ENCODE measurements around the gene WFDC11. TPM values are rescaled to one million over a fixed set of nuclear protein-coding genes. Genes with fewer than 3 reads are reported as not detected.

The WFDC11 gene
- total and polyA plus RNA-seq, 2 donors (not counting 1 experiment from before 2014, with no cell fraction given) = not detected

GRCh38 chr20:45639687-45640086, 30.4 kb downstream of the WFDC11 start:
- H3K27me3 ChIP-seq (ENCODE audit: control insufficient read depth, insufficient read depth, low read length) = no peaks in the 10 kb centered on the region
- H3K4me3 ChIP-seq (replicated peaks in 1 of 4; ENCODE audit: control extremely low read depth in 1 of 4, insufficient read depth in 1 of 4, low read depth in 3 of 4, low read length in 4 of 4) = no peak overlapping the region
- H3K4me2 ChIP-seq (ENCODE audit: extremely low read depth, insufficient read depth, low read length) = no peak overlapping the region
- no peaks in the 10 kb centered on the region for H3K9me3 ChIP-seq (ENCODE audit: control insufficient read depth, insufficient read depth, low read depth, low read length)
- H2AFZ ChIP-seq (ENCODE audit: low read length) = no peak overlapping the region
- no peaks in the 10 kb centered on the region for H4K20me1 ChIP-seq (ENCODE audit: control insufficient read depth, extremely low read depth, insufficient read depth, low read length)
- H3K9ac ChIP-seq (ENCODE audit: insufficient read depth, low read length) = no peak overlapping the region
- no peak overlapping the region for H3K27ac ChIP-seq (ENCODE audit: insufficient read depth, low read length)
- no peaks in the 10 kb centered on the region for H3K4me1 ChIP-seq (ENCODE audit: control insufficient read depth, extremely low read depth, insufficient read depth, low read length)
- no peak for TF ChIP-seq EZH2 (IDR thresholded peaks at IDR 0.05; ENCODE audit: low read length, missing control alignments)
- TF ChIP-seq CTCF (conservative IDR thresholded peaks at IDR 0.05 in 1 of 2, IDR thresholded peaks at IDR 0.05 in 1 of 2; ENCODE audit: low read depth in 1 of 2, low read length in 2 of 2) = no peak
- H3K79me2 ChIP-seq (ENCODE audit: control insufficient read depth, insufficient read depth, low read length) = no peaks in the 10 kb centered on the region
- DNase-seq (ENCODE audit: low read depth in 2 of 2) = no peak
- H3K36me3 ChIP-seq (ENCODE audit: control insufficient read depth, insufficient read depth, low read length) = no peaks in the 10 kb centered on the region

GRCh38 chr20:45636513-45636912, 33.5 kb downstream of the WFDC11 start:
- H3K27ac ChIP-seq (ENCODE audit: insufficient read depth, low read length) = no peak overlapping the region
- no peak overlapping the region for H3K4me3 ChIP-seq (replicated peaks in 1 of 4; ENCODE audit: control extremely low read depth in 1 of 4, insufficient read depth in 1 of 4, low read depth in 3 of 4, low read length in 4 of 4)
- no peaks in the 10 kb centered on the region for H4K20me1 ChIP-seq (ENCODE audit: control insufficient read depth, extremely low read depth, insufficient read depth, low read length)
- TF ChIP-seq EZH2 (IDR thresholded peaks at IDR 0.05; ENCODE audit: low read length, missing control alignments) = no peak
- TF ChIP-seq CTCF (conservative IDR thresholded peaks at IDR 0.05 in 1 of 2, IDR thresholded peaks at IDR 0.05 in 1 of 2; ENCODE audit: low read depth in 1 of 2, low read length in 2 of 2) = no peak
- H3K9ac ChIP-seq (ENCODE audit: insufficient read depth, low read length) = no peak overlapping the region
- DNase-seq (ENCODE audit: low read depth in 2 of 2) = no peak
- H2AFZ ChIP-seq (ENCODE audit: low read length) = no peak overlapping the region
- H3K4me1 ChIP-seq (ENCODE audit: control insufficient read depth, extremely low read depth, insufficient read depth, low read length) = no peaks in the 10 kb centered on the region
- H3K4me2 ChIP-seq (ENCODE audit: extremely low read depth, insufficient read depth, low read length) = no peak overlapping the region
- H3K79me2 ChIP-seq (ENCODE audit: control insufficient read depth, insufficient read depth, low read length) = no peaks in the 10 kb centered on the region
- no peaks in the 10 kb centered on the region for H3K36me3 ChIP-seq (ENCODE audit: control insufficient read depth, insufficient read depth, low read length)
- H3K27me3 ChIP-seq (ENCODE audit: control insufficient read depth, insufficient read depth, low read length) = no peaks in the 10 kb centered on the region
- H3K9me3 ChIP-seq (ENCODE audit: control insufficient read depth, insufficient read depth, low read depth, low read length) = no peaks in the 10 kb centered on the region

GRCh38 chr20:45631184-45631583, 38.9 kb downstream of the WFDC11 start, which contains the start of gene WFDC9:
WFDC9 (minus strand) TSS chr20:45631284; CDS start chr20:45610181, 21,103 bp downstream.
- TF ChIP-seq EZH2 (IDR thresholded peaks at IDR 0.05; ENCODE audit: low read length, missing control alignments) (no peak), CTCF (conservative IDR thresholded peaks at IDR 0.05 in 1 of 2, IDR thresholded peaks at IDR 0.05 in 1 of 2; ENCODE audit: low read depth in 1 of 2, low read length in 2 of 2) (no peak)
- no peaks in the 10 kb centered on the region for H4K20me1 ChIP-seq (ENCODE audit: control insufficient read depth, extremely low read depth, insufficient read depth, low read length)
- no peak within 1 kb of the TSS for H3K4me2 ChIP-seq (ENCODE audit: extremely low read depth, insufficient read depth, low read length)
- no peak within 1 kb of the TSS for H3K9ac ChIP-seq (ENCODE audit: insufficient read depth, low read length)
- H3K27ac ChIP-seq (ENCODE audit: insufficient read depth, low read length) = no peak within 1 kb of the TSS
- H3K27me3 ChIP-seq (ENCODE audit: control insufficient read depth, insufficient read depth, low read length) = no peaks in the 10 kb centered on the region
- no peaks in the 10 kb centered on the region for H3K9me3 ChIP-seq (ENCODE audit: control insufficient read depth, insufficient read depth, low read depth, low read length)
- no peaks in the 10 kb centered on the region for H3K79me2 ChIP-seq (ENCODE audit: control insufficient read depth, insufficient read depth, low read length)
- H3K4me1 ChIP-seq (ENCODE audit: control insufficient read depth, extremely low read depth, insufficient read depth, low read length) = no peaks in the 10 kb centered on the region
- no peak for DNase-seq (ENCODE audit: low read depth in 2 of 2)
- no peak within 1 kb of the TSS for H2AFZ ChIP-seq (ENCODE audit: low read length)
- H3K36me3 ChIP-seq (ENCODE audit: control insufficient read depth, insufficient read depth, low read length) = no peaks in the 10 kb centered on the region
- H3K4me3 ChIP-seq (replicated peaks in 1 of 4; ENCODE audit: control extremely low read depth in 1 of 4, insufficient read depth in 1 of 4, low read depth in 3 of 4, low read length in 4 of 4) = no peak within 1 kb of the TSS

All from fibroblast of lung (primary cell).